ENCODE data around the gene SPHK1.

DNA sequence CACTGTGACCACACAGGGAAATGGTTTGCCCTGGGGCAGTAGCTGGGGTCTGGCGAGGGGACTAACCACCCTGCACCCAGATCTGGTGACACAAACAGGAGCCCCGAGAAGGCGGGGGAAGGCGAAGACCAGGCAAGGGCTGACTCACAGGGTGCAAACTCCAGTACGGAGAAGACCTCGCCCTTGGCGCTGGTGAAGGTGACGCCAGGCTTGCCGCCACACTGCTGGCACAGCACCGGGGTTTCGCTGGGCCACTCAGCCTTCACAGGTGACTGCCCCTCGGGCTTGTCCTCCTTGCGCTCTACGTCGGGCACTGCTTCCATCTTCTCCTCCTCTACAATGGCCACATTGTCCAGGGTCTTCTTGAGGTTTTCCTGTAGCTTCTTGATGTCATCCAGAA is 11.6 kb downstream of the SPHK1 start:
- TF ChIP-seq POLR2AphosphoS5 (IDR thresholded peaks at IDR 0.05; ENCODE audit: low read depth, low read length) = no peak
- TF ChIP-seq, protein P1, sequence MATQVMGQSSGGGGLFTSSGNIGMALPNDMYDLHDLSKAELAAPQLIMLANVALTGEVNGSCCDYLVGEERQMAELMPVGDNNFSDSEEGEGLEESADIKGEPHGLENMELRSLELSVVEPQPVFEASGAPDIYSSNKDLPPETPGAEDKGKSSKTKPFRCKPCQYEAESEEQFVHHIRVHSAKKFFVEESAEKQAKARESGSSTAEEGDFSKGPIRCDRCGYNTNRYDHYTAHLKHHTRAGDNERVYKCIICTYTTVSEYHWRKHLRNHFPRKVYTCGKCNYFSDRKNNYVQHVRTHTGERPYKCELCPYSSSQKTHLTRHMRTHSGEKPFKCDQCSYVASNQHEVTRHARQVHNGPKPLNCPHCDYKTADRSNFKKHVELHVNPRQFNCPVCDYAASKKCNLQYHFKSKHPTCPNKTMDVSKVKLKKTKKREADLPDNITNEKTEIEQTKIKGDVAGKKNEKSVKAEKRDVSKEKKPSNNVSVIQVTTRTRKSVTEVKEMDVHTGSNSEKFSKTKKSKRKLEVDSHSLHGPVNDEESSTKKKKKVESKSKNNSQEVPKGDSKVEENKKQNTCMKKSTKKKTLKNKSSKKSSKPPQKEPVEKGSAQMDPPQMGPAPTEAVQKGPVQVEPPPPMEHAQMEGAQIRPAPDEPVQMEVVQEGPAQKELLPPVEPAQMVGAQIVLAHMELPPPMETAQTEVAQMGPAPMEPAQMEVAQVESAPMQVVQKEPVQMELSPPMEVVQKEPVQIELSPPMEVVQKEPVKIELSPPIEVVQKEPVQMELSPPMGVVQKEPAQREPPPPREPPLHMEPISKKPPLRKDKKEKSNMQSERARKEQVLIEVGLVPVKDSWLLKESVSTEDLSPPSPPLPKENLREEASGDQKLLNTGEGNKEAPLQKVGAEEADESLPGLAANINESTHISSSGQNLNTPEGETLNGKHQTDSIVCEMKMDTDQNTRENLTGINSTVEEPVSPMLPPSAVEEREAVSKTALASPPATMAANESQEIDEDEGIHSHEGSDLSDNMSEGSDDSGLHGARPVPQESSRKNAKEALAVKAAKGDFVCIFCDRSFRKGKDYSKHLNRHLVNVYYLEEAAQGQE (IDR thresholded peaks at IDR 0.05; ENCODE audit: insufficient read depth in 1 of 2, low read depth in 2 of 2, low read length in 2 of 2) = no peak
- no peak for TF ChIP-seq SIN3A (IDR thresholded peaks at IDR 0.05; ENCODE audit: borderline replicate concordance, insufficient read depth, low read length)

All from PFSK-1 (cell line).